ENCODE data around the gene ULBP3.

DNA sequence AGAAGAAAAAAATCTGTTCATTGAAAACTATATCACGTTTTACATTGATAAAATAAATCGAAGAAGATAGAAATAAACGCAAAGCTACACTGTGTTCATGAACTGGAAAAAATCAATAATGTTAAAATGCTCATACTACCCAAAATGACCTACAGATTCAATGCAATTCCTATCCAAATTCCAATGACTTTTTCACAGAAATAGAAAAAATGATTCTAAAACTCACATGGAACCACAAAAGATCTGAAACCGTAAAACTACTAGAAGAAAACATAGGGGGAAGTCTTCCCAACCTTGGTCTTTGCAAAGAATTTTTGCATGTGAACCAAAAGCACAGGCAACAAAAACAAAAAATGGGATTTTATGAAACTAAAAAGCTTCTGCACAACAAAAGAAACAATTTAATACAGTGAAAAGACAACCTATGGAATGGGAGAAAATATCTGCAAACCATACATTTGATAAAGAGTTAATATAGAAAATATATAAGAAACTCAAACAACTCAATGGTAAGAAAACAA is 33.9 kb upstream of the ULBP3 start:
- no peak for TF ChIP-seq NR1H2 (CRISPR knock-in tag; IDR thresholded peaks at IDR 0.05)
- no peak for TF ChIP-seq CREB1 (CRISPR knock-in tag; IDR thresholded peaks at IDR 0.05)
- TF ChIP-seq, protein P1, sequence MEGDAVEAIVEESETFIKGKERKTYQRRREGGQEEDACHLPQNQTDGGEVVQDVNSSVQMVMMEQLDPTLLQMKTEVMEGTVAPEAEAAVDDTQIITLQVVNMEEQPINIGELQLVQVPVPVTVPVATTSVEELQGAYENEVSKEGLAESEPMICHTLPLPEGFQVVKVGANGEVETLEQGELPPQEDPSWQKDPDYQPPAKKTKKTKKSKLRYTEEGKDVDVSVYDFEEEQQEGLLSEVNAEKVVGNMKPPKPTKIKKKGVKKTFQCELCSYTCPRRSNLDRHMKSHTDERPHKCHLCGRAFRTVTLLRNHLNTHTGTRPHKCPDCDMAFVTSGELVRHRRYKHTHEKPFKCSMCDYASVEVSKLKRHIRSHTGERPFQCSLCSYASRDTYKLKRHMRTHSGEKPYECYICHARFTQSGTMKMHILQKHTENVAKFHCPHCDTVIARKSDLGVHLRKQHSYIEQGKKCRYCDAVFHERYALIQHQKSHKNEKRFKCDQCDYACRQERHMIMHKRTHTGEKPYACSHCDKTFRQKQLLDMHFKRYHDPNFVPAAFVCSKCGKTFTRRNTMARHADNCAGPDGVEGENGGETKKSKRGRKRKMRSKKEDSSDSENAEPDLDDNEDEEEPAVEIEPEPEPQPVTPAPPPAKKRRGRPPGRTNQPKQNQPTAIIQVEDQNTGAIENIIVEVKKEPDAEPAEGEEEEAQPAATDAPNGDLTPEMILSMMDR (IDR thresholded peaks at IDR 0.05): no peak
- TF ChIP-seq NFE2L1 (CRISPR knock-in tag; IDR thresholded peaks at IDR 0.05): no peak
- no peak for TF ChIP-seq TEAD1 (CRISPR knock-in tag; IDR thresholded peaks at IDR 0.05)
- no peak for TF ChIP-seq TEAD4 (CRISPR knock-in tag; IDR thresholded peaks at IDR 0.05)
